Stimulated activated CD4-positive, alpha-beta T cell treated with anti-CD3 and anti-CD28 coated beads, Interleukin-1b, Interleukin-23, amount 100 ng/mL, for 24 hours (primary cell): ENCODE data around the gene CETP.
A peak's percentile ranks its signal among the peaks of the same experiment; 100 is the strongest.

ENCODE experiments used
- DNase-seq, 4 experiments: peaks; one replicate each; pipeline ENCODE4 v3.0.0-alpha.2; 2020; ENCODE audit warnings: low read depth in 4 of 4, low spot score in 1 of 4

CETP gene

DNA sequence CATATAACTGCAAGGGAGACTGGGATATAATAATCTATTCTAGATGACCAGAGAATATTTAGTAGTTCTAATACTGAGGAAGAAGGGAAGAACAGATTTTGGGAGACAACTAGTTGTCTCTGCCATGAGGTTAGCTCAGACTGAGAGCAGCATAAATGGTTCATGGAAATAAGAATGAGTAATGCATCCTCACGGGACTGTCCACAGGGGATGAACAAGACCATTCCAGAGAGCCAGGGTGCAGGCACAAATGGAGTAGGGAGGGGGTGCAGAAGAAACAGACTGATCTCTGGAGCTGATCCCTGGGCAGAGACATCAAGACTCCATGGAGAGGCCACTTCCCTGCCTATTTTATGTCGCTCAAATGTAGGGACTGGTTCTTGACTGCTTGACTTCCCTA is 58.0 kb downstream of the CETP start:
- DNase-seq: no peak

DNA sequence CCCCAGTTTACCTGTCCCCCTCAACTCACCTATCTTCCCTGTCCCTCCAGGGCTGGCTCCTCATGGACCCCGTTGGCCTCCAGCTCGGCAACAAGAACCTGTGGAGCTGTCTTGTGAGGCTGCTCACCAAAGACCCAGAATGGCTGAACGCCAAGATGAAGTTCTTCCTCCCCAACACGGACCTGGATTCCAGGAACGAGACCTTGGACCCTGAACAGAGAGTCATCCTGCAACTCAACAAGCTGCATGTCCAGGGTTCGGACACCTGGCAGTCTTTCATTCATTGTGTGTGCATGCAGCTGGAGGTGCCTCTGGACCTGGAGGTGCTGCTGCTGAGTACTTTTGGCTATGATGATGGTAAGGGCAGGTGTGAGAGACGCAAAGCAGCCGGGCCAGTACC is 58.9 kb downstream of the CETP start:
- no peak for DNase-seq

DNA sequence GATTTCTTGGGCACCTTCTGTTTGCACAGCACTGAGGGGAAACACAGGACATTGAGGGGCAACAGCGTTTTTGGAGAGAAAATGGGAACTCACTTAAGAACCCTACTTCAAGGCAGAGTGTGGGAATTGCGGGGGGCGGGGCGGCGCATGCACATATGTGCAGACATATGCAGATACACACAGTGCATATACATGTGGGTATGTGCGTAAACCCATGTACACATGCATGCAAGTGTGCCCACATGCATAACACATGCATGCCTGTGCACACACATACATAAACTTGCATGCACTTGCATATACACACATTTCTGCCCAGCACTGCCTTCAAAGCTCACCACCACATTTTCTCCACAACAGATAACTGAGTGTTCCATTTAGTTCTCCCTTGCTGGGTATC is 60.0 kb downstream of the CETP start:
- no peak for DNase-seq

DNA sequence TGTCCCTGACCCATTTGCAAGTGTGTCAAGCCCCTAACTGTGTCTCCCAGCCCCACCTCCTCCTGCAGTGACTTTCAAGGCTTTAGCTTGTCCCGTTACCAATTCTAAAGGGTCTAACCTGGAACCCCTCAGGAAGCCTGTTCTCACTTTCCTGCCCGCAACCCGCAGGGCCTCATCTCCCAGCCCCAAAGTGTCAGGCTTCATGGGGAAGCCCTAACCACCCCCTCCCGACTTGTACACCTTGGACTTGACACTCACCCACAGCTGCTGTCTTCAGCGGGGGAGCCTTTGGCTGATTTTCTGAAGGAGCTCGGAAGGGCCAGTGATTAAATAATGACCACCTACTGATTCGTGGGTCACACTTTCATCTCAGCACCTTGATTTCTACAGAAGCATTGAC is 60.7 kb downstream of the CETP start:
- no peak for DNase-seq

DNA sequence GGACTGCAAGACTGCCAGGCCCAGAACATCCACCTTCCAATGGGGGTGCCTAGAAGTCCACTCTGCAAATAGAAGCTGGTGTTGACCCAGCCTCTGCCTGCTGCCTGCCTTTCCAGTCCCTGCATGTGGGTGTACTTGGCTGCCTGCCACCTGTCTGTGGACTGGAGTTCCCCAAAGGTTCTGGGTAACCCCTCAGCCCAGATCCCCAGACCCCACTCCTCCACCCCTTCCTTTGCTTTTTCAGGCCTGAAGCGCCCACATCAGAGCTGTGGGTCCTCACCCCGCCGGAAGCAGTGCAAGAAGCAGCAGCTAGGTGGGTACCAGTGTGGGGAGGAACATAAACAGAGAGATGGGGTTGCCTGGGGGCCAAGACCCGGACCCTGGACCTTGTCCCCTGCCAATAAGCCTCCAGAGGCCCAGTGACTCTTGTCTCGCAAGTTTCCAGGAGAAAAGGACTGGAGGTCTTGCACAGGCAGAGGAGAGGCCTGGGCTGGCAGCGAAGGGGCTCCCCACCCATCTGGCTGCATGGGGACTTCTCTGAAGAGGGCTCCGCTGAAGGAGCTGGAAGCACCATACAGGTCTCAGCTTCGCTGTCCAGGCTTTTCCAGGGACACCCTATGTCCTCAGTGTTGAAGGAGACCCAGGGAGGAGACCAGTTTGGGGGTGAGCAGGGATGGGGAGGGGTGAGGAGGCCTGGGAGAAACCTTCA is 61.9 kb downstream of the CETP start:
- peak in 2 of 4 experiments; percentile 41 to 60 for DNase-seq

DNA sequence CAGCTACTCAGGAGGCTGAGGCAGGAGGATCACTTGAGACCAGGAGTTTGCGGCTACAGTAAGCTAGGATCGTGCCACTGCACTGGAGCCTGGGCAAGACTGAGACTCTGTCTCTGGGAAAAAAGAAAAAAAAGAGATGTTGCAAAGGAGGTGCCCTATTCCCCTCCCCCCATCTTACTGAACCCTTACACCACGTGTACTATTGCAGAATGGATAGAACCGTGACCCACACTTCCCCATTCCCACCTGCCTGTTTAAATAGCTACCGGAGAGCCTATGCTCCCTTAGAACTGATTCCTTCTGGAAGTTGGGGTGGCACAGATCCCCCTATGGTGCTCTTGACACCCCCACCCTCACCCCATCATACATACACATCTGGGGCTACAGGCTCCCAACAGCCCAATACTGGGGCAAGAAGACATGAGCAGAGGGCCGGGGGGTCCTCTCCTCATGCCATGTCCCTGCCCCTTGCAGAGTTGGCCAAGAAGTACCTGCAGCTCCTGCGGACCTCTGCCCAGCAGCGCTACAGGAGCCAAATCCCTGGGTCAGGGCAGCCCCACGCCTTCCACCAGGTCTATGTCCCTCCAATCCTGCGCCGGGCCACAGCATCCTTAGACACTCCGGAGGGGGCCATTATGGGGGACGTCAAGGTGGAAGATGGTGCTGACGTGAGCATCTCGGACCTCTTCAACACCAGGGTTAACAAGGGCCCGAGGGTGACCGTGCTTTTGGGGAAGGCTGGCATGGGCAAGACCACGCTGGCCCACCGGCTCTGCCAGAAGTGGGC is 63.3 kb downstream of the CETP start:
- DNase-seq: no peak

DNA sequence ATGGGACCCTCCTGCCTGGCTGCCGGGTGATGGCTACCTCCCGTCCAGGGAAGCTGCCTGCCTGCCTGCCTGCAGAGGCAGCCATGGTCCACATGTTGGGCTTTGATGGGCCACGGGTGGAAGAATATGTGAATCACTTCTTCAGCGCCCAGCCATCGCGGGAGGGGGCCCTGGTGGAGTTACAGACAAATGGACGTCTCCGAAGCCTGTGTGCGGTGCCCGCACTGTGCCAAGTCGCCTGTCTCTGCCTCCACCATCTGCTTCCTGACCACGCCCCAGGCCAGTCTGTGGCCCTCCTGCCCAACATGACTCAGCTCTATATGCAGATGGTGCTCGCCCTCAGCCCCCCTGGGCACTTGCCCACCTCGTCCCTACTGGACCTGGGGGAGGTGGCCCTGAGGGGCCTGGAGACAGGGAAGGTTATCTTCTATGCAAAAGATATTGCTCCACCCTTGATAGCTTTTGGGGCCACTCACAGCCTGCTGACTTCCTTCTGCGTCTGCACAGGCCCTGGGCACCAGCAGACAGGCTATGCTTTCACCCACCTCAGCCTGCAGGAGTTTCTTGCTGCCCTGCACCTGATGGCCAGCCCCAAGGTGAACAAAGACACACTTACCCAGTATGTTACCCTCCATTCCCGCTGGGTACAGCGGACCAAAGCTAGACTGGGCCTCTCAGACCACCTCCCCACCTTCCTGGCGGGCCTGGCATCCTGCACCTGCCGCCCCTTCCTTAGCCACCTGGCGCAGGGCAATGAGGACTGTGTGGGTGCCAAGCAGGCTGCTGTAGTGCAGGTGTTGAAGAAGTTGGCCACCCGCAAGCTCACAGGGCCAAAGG is 64.4 kb downstream of the CETP start:
- no peak for DNase-seq

DNA sequence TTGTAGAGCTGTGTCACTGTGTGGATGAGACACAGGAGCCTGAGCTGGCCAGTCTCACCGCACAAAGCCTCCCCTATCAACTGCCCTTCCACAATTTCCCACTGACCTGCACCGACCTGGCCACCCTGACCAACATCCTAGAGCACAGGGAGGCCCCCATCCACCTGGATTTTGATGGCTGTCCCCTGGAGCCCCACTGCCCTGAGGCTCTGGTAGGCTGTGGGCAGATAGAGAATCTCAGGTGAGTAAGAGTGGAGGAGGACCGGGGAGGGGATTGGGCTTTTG is 65.0 kb downstream of the CETP start:
- no peak for DNase-seq

DNA sequence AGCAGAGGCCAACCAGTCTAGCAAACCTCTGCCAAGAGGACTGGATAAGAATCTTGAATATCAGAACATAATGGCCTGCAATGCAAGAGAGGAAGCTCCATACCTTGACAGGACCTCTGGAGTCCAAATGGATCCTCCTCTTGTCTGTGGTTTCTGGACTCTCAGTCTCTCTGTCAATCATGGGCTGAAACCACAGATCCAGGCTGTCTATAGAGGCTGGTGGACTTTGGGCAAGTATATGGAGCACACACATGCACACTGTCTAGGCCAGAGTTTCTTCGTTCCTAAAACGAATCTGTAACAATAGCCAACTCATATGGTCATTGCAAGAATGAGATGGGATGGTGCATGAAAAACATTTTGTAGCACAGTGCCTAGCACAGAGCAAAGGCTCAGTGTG is 65.3 kb downstream of the CETP start:
- DNase-seq: no peak

DNA sequence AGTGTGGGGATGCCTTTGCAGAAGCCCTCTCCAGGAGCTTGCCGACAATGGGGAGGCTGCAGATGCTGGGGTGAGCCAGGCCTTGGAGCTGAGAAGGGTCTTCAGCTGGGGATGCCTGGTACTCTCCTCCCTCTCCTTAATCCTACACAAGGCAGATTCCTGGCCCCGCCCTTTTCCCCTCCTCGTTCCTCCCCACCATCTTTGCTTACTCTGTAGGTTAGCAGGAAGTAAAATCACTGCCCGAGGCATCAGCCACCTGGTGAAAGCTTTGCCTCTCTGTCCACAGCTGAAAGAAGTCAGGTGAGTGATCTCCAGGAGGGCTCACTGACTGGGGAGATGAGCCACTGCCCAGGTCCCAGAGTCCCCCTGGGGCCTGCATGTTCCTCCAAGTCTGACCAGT is 66.3 kb downstream of the CETP start:
- DNase-seq: no peak

DNA sequence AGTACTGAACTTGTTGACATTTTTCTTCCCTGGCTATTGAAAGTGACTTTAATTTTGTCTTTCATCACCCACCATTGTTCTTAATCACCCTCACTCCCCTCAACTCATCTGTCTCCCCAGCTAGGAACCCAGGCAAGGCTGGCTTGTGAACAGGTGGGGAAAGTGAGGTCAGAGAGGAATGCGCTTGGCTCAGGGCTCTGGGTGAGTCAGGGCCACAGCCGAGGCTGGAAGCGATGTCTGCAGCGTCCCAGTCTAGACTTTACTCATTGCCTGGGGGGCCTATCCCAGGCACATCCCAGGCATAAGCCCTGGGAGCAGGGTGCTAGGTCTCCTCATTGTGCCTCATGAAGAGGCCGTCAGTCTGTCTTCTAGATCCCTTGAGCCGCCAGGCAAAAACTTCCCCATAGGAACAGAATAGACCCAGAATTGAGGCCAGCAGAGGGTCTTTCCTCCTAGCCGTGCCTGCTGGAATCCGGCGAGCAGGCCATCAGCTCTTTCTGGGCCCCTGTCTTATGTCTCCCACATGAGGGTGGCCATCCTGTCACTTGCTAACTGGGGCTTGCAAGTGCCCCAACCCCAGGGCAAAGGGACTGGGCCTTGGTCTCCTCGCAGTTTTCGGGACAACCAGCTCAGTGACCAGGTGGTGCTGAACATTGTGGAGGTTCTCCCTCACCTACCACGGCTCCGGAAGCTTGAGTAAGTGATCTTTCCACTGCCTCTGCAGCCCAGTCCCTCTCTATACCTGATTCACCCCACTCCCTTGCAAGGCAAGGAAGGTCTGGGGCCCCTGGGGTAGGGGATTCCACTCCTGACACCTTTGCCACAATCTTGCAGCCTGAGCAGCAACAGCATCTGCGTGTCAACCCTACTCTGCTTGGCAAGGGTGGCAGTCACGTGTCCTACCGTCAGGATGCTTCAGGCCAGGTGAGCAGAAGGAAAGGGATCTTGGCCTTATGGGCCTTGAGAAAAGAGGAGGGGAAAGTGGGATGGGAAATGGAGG is 67.7 kb downstream of the CETP start:
- no peak for DNase-seq

DNA sequence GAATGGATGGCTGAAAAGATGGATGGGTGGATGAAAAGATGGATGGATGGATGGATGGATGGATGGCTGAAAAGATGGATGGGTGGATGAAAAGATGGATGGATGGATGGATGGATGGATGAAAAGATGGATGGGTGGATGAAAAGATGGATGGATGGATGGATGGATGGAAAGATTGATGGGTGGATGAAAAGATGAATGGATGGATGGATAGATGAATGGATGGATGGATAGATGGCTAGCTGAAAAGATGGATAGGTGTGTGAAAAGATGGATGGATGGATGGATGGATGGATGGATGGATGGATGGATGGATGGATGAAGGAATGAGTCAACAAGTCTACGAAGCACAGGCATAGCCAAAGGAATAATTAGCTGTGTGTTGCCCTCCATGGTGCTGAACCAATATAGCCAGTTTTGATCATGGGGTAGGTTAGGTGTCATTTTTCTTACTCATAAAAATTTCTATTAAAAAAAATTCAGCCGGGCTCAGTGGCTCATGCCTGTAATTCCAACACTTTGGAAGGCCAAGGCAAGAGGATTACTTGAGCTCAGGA is 68.7 kb downstream of the CETP start:
- no peak for DNase-seq

DNA sequence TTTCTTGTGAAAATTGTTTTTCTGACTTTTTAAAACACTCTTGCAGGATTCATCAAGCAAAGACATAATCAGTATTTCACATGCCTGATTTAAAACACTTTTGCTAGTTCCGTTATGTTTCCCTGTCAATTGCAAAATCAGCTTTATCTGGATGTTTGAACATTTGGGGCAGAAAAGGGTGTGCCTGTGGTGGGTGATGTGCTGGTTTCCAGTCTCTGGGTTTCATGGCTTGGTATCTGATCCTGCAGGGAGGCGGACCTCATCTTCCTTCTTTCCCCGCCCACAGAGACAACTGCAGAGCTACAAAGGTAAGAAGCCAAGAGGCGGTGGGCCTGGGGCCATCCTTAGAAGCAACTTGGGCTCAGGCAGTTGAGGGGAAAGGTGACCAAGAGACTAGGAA is 69.4 kb downstream of the CETP start:
- DNase-seq: no peak

DNA sequence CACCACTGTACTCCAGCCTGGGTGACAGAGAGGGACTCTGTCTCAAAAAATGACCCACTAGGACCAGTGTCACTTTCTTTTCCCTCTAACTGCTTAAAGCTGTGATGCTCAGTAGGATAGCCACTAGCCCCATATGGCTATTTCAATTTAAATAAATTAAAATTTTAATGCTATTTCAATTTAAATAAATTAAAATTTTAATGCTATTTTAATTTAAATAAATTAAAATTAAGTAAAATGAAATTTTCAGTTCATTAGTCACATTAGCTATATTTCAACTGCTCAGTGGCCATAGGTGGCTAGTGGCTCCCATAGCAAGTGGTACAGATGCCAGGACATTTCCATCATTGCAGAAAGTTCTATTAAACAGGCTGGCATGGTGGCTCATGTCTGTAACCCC is 70.6 kb downstream of the CETP start:
- no peak for DNase-seq

DNA sequence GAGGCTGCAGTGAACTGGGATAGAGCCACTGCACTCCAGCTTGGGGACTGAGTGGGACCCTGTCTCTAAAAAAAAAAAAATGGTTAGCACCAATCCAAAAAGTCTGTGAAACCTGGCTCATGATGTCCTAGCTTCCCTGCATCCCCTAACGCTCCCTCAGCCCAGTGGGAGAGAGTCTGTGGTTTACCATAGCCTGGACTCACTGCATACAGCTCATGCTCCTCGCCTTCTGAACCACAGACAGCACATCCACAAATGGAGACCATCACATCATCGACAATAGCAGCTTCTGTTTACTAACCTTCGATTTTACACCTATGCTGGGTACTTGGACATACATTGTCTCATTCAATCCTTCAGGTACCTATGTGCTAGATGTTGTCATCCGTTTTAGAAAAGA is 71.2 kb downstream of the CETP start:
- no peak for DNase-seq
